GM21717 (cell line): ENCODE data around the gene ARL8A.

Source experiments
- ATAC-seq: cut with Tn5 transposase; IDR thresholded peaks from one replicate; pipeline ENCODE4 v1.9.1; 2021; ENCODE audit warnings: mild to moderate bottlenecking, moderate library complexity; ENCODE audit not compliant: unreplicated experiment

Gene ARL8A

DNA sequence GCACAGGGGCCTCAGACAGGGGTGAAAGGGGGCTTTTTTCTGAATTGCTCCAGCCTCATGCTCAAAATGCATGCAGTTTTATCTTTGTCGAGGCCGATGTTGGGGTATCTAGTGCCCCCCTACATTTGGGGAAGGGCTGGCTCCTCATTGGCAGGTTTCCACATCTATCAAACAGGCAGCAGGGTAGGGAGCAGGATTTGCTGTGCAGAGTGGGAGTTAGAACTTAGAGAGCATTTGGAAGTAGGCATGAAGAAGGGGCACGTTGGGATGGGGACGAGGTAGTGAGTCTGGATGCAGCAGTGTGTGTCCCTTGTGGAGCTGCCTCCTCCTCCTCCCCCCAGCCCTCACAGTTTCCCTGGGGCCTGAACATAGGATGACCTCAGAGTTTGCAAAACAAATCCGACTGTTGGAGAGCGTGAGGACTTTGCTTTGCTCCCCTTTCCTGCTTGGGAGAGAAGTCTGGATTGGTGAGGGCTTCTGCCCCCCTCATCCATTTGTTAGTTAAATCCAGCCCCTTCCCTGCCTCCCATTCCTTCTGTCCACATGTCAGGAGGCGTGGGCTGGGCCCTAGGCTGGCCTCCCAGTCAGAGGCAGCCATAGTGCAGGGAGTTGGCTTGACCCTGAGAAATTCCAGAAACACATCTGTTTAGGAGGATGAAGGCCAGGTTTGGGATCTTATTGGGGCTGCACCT is 58.7 kb downstream of the ARL8A start:
- no peak for ATAC-seq

DNA sequence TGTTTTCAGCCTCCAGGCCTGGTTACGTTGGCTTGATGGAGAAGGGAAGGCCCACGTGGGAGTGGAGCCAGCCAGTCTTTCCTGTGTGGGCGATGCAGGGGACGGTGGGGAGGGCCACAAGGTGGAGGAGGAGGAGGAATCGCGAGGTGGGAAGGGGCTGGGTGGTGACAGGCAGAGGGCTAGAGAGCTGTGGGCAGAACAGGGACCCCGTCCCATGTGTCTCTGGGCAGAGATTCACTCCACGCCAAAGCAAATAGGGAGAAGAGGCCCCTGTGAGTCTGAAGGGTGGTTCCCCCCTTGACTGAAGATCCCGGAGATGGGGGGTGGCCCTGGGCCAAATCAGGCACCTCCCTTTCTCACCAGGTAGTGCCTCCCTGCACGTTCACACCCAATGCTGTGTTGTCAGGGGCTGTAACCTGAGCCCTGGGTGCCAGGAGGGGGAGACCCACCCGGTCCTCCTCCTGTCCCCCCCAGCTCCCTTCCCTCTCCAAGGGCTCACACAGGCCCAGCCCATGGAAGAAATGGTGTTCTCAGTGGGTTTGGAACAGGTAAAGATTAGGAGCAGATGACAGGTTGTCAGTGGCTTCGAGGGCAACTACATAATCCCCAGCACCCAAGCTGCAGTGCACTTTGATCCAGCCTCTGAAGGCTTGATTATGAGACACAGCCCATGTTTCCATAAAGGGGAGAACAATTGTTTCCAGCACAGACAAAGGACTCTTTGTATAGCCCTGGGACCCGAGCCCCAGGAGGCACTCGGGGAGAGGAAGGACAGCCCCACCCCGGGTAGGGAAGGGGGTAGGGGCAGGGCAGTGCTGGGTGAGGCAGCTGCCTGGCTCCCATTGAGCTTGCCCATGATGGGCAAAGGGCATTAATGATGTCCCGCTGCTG is 59.5 kb downstream of the ARL8A start:
- no peak for ATAC-seq
